ENCODE measurements around the gene PKNOX2.

DNA sequence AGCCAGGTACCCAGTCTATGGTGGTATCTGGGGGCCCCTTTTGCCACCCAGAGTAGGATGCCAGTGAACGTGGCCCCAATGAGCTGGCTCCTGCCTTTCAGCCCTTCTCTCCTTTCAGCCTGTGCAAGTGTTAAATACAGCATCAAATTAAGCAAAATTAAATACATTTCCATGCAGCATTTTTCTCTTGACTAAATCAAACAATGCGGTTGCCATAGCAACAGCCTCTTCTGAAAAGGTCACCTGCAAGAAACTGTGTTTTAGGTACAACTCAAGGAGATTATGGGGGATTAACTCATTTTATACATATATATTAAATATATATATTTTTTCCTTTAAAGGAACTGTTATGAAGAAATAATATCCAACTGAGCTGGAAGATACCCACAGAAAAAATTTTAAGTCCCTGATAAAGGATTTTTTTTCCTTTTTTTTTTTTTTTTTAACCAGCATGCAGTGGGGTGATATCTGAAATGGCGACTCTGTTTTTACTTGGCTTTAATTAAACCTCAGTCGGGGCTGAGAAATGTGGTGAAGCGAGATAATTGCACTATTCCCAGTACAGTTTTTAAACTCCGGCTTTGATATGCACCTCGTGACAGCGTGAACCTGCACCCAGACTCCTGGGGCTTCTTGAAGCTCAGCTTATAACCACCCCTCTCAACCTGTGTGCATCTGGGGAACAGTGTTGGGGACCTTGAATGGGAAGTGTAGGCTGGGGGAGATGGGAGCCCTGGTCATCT is 115.3 kb downstream of the PKNOX2 start:
- TF ChIP-seq, protein P1, sequence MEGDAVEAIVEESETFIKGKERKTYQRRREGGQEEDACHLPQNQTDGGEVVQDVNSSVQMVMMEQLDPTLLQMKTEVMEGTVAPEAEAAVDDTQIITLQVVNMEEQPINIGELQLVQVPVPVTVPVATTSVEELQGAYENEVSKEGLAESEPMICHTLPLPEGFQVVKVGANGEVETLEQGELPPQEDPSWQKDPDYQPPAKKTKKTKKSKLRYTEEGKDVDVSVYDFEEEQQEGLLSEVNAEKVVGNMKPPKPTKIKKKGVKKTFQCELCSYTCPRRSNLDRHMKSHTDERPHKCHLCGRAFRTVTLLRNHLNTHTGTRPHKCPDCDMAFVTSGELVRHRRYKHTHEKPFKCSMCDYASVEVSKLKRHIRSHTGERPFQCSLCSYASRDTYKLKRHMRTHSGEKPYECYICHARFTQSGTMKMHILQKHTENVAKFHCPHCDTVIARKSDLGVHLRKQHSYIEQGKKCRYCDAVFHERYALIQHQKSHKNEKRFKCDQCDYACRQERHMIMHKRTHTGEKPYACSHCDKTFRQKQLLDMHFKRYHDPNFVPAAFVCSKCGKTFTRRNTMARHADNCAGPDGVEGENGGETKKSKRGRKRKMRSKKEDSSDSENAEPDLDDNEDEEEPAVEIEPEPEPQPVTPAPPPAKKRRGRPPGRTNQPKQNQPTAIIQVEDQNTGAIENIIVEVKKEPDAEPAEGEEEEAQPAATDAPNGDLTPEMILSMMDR (IDR thresholded peaks at IDR 0.05 in 8 of 11, conservative IDR thresholded peaks at IDR 0.05 in 3 of 11) = no peak
- no peak for TF ChIP-seq POLR2A (IDR thresholded peaks at IDR 0.05)
- TF ChIP-seq POLR2AphosphoS5 (IDR thresholded peaks at IDR 0.05) = no peak
